HCT116 (cell line): ENCODE results near the gene ACSM4. TPM values are rescaled to one million over a fixed set of nuclear protein-coding genes. Genes with fewer than 3 reads are reported as not detected.

Experiments used
- ATAC-seq: fragments of 200-7000 bp; cut with Tn5 transposase; 2 replicates; pipeline ENCODE4 v1.9.1; 2020; ENCODE audit warnings: mild to moderate bottlenecking, moderate library complexity
- BruUV-seq: library from RNA; stranded (reverse); fragments of 400-500 nt; replicated peaks from 2 replicates; lab custom pipeline; 2021; lab: Mats Ljungman, UMichigan
- CTCF ChIA-PET: fragments of 300-600 bp; sonication (Branson Sonifier 250); formaldehyde crosslinking; loops from one replicate; lab custom pipeline; 2021; ENCODE audit warnings: antibody characterized with exemption; lab: Charles Lee
- POLR2A ChIA-PET: fragments of 300-600, 350-600 bp; sonication (Branson Sonifier 250); formaldehyde crosslinking; loops from one replicate; lab custom pipeline; 2021; ENCODE audit warnings: antibody characterized with exemption; lab: Charles Lee
- RAD21 ChIA-PET, 2 experiments: fragments of 300-600 bp; sonication (Branson Sonifier 250); formaldehyde crosslinking; loops; one replicate each; lab custom pipeline; 2023; ENCODE audit warnings: low total read pairs in 2 of 2; ENCODE audit not compliant: uncharacterized antibody in 2 of 2, unreplicated experiment in 2 of 2, low non-redundant PET in 1 of 2; lab: Charles Lee
- DNase-seq: peaks from one replicate; pipeline ENCODE4 v3.0.0-alpha.2; 2010; ENCODE audit warnings: low read depth, low spot score
- H2AFZ ChIP-seq: fragments of 200-600 bp; shearing (Covaris generic), sonication (generic); 2 replicates; pipeline ENCODE4 v1.6.1; 2017; ENCODE audit warnings: low read depth, mixed run types, mixed read lengths, antibody characterized with exemption, low read length; ENCODE audit not compliant: poor library complexity, severe bottlenecking
- H3K27ac ChIP-seq: 2 replicates; pipeline ENCODE4 v1.5.1; 2012; ENCODE audit warnings: low read depth, low read length
- H3K27me3 ChIP-seq: fragments of 200-600 bp; sonication (generic); 2 replicates; pipeline ENCODE4 v1.6.1; 2016; ENCODE audit warnings: mixed run types, low read length, mixed read lengths; ENCODE audit not compliant: insufficient read depth
- H3K36me3 ChIP-seq, 2 experiments: fragments of 200-500 bp in 1 of 2; fragments of 200-600 bp in 1 of 2; sonication (Bioruptor generic) in 1 of 2; sonication (generic) in 1 of 2; 2 replicates each; pipeline versions ENCODE4 v1.5.1 to v1.6.1; 2014 to 2016; ENCODE audit warnings: low read length in 2 of 2, inconsistent platforms in 1 of 2, mixed read lengths in 1 of 2, mixed run types in 1 of 2; ENCODE audit not compliant: insufficient read depth in 2 of 2, control insufficient read depth in 1 of 2
- H3K4me1 ChIP-seq, 2 experiments: fragments of 200-600 bp in 1 of 2; sonication (generic) in 1 of 2; 2 replicates each; pipeline versions ENCODE4 v1.5.1 to v1.6.1; 2012 to 2017; ENCODE audit warnings: low read length in 2 of 2, inconsistent platforms in 1 of 2, mild to moderate bottlenecking in 1 of 2, mixed read lengths in 1 of 2, mixed run types in 1 of 2, moderate library complexity in 1 of 2; ENCODE audit not compliant: insufficient read depth in 2 of 2, control insufficient read depth in 1 of 2
- H3K4me2 ChIP-seq: fragments of 200-600 bp; sonication (generic); 2 replicates; pipeline ENCODE4 v1.6.1; 2017; ENCODE audit warnings: mixed run types, low read length, mixed read lengths
- H3K4me3 ChIP-seq, 2 experiments: fragments of 200-600 bp in 1 of 2; sonication (generic) in 1 of 2; replicated peaks in 1 of 2; 2 replicates each; pipeline ENCODE4 v1.5.1; 2011 to 2016; ENCODE audit warnings: low read length in 2 of 2, control low read depth in 1 of 2, low read depth in 1 of 2, mild to moderate bottlenecking in 1 of 2, mixed read lengths in 1 of 2, mixed run types in 1 of 2
- H3K79me2 ChIP-seq: fragments of 200-600 bp; sonication (generic); 2 replicates; pipeline ENCODE4 v1.6.1; 2017; ENCODE audit warnings: mild to moderate bottlenecking, mixed run types, low read length, moderate library complexity, mixed read lengths; ENCODE audit not compliant: insufficient read depth
- H3K9ac ChIP-seq: fragments of 200-600 bp; sonication (generic); 2 replicates; pipeline ENCODE4 v1.6.1; 2016; ENCODE audit warnings: low read length, mixed read lengths
- H3K9me2 ChIP-seq: fragments of 200-600 bp; sonication (generic), shearing (Covaris generic); 2 replicates; pipeline ENCODE4 v1.6.1; 2017; ENCODE audit warnings: mixed run types, mild to moderate bottlenecking, moderate library complexity; ENCODE audit not compliant: insufficient read depth
- H3K9me3 ChIP-seq, 2 experiments: fragments of 200-500 bp in 1 of 2; fragments of 200-600 bp in 1 of 2; sonication (Bioruptor generic) in 1 of 2; sonication (generic) in 1 of 2; 2 replicates each; pipeline ENCODE4 v1.6.1; 2014 to 2017; ENCODE audit warnings: low read length in 2 of 2, mixed read lengths in 2 of 2, inconsistent platforms in 1 of 2, low read depth in 1 of 2, mild to moderate bottlenecking in 1 of 2, mixed run types in 1 of 2, moderate library complexity in 1 of 2; ENCODE audit not compliant: control insufficient read depth in 1 of 2, insufficient read depth in 1 of 2
- H4K20me1 ChIP-seq: fragments of 200-600 bp; sonication (generic), shearing (Covaris generic); 2 replicates; pipeline ENCODE4 v1.6.1; 2017; ENCODE audit warnings: mixed run types, mild to moderate bottlenecking, moderate library complexity; ENCODE audit not compliant: insufficient read depth
- CBX3 ChIP-seq: IDR thresholded peaks from 2 replicates; pipeline ENCODE4 v1.6.1; 2012; ENCODE audit warnings: low read depth
- CTCF ChIP-seq, 3 experiments: fragments of 200-600 bp in 1 of 3; sonication (generic) in 1 of 3; IDR thresholded peaks in 2 of 3; conservative IDR thresholded peaks in 1 of 3; 2 replicates each; pipeline ENCODE4 v1.5.1; 2012 to 2017; ENCODE audit warnings: low read depth in 2 of 3, low read length in 2 of 3, antibody characterized with exemption in 1 of 3, borderline replicate concordance in 1 of 3, control low read depth in 1 of 3, mild to moderate bottlenecking in 1 of 3, mixed read lengths in 1 of 3, mixed run types in 1 of 3, moderate library complexity in 1 of 3; ENCODE audit not compliant: insufficient read depth in 1 of 3
- ELF1 ChIP-seq: IDR thresholded peaks from 2 replicates; pipeline ENCODE4 v1.6.1; 2012; ENCODE audit warnings: low read depth, borderline replicate concordance
- JUND ChIP-seq: IDR thresholded peaks from 2 replicates; pipeline ENCODE4 v1.6.1; 2012
- POLR2A ChIP-seq: IDR thresholded peaks from 2 replicates; pipeline ENCODE4 v1.7.0; 2011; ENCODE audit warnings: borderline replicate concordance; ENCODE audit not compliant: insufficient read depth, insufficient read length; ENCODE audit errors: extremely low read depth
- POLR2AphosphoS5 ChIP-seq: IDR thresholded peaks from 2 replicates; pipeline ENCODE4 v1.6.1; 2011; ENCODE audit warnings: mild to moderate bottlenecking, low read depth, low read length, moderate library complexity
- RAD21 ChIP-seq: IDR thresholded peaks from 2 replicates; pipeline ENCODE4 v1.6.1; 2012; ENCODE audit warnings: low read depth, mild to moderate bottlenecking
- SP1 ChIP-seq: IDR thresholded peaks from 2 replicates; pipeline ENCODE4 v1.6.1; 2012; ENCODE audit warnings: low read depth
- ZNF274 ChIP-seq: fragments of 200-500 bp; sonication (Bioruptor generic); IDR thresholded peaks from 2 replicates; pipeline ENCODE4 v1.6.1; 2014; ENCODE audit warnings: mild to moderate bottlenecking, low read depth, low read length, inconsistent platforms
- intact Hi-C: fragments of 100-400 bp; cut with micrococcal nuclease; formaldehyde crosslinking; loops from 2 replicates; pipeline ENCODE4 v1.10.0; 2022
- total RNA-seq: library from RNA; stranded (reverse); gene quantifications from one replicate; pipeline ENCODE4 v1.2.1, GENCODE V29; 2021; ENCODE audit not compliant: unreplicated experiment
- TF ChIP-seq, protein P1 (sequence below): IDR thresholded peaks from 2 replicates; pipeline ENCODE4 v1.6.1; 2012

The ACSM4 gene
- total RNA-seq, 1 experiment from 2014 or later = not detected

GRCh38 chr12:7319930-7320329 is 16.1 kb downstream of the ACSM4 start:
- no peak overlapping the region for H3K4me3 ChIP-seq
- no TSS peak for BruUV-seq
- H3K9ac ChIP-seq = no peak overlapping the region
- ChIA-PET CTCF (interaction anchor here (1.0 to 1.7 kb wide), 2 partner anchors 9 to 23 kb away, joined by 4 to 6 read pairs; no protein-coding TSS in a partner anchor), RAD21 (no interaction called here)
- no peak for ATAC-seq
- no peaks in the 10 kb centered on the region for H3K79me2 ChIP-seq
- no peak overlapping the region for H2AFZ ChIP-seq
- H3K4me2 ChIP-seq = no peak overlapping the region
- no peaks in the 10 kb centered on the region for H3K27me3 ChIP-seq
- no peaks in the 10 kb centered on the region for H3K36me3 ChIP-seq
- TF ChIP-seq SP1 (no peak), ZNF274 (no peak), CBX3 (no peak), RAD21 (peak; percentile 18; the same call in 1 of the 2 replicates)
- TF ChIP-seq, all 23 proteins: peak for 1
- H3K27ac ChIP-seq = no peak overlapping the region
- H3K4me1 ChIP-seq = no peaks in the 10 kb centered on the region
- no peaks in the 10 kb centered on the region for H4K20me1 ChIP-seq
- no peaks in the 10 kb centered on the region for H3K9me2 ChIP-seq
- intact Hi-C loops = loop anchor here (5.0 kb wide), 1 partner anchor 142 kb away; no protein-coding TSS in a partner anchor
- H3K9me3 ChIP-seq = no peaks in the 10 kb centered on the region
- POLR2A ChIA-PET = no interaction called here
- DNase-seq = no peak

- Histone ChIP-seq H3K9me3 (no peaks in the 10 kb centered on the region), H3K4me2 (no peak overlapping the region), H2AFZ (no peak overlapping the region), H3K4me3 (no peak overlapping the region), H3K9me2 (no peaks in the 10 kb centered on the region), H3K9ac (no peak overlapping the region), H3K79me2 (no peaks in the 10 kb centered on the region), H3K27me3 (no peaks in the 10 kb centered on the region), H3K36me3 (no peaks in the 10 kb centered on the region), H3K27ac (no peak overlapping the region), H3K4me1 (no peaks in the 10 kb centered on the region), H4K20me1 (no peaks in the 10 kb centered on the region)
- RAD21 ChIA-PET = no interaction called here
- POLR2A ChIA-PET = no interaction called here
- no TSS peak for BruUV-seq
- ATAC-seq (no peak), DNase-seq (no peak)
- TF ChIP-seq ELF1 (no peak), CTCF (IDR thresholded peaks at IDR 0.05 in 2 of 3, conservative IDR thresholded peaks at IDR 0.05 in 1 of 3; ENCODE audit: borderline replicate concordance in 1 of 3, insufficient read depth in 1 of 3, low read depth in 2 of 3, low read length in 2 of 3) (no peak), POLR2A (no peak), SP1 (no peak), POLR2AphosphoS5 (no peak), JUND (no peak)
- TF ChIP-seq, protein P1, sequence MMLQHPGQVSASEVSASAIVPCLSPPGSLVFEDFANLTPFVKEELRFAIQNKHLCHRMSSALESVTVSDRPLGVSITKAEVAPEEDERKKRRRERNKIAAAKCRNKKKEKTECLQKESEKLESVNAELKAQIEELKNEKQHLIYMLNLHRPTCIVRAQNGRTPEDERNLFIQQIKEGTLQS = no peak
- CTCF ChIA-PET = no interaction called here
- intact Hi-C loops = loop anchor here (5.0 kb wide), 1 partner anchor 141 kb away; no protein-coding TSS in a partner anchor
These were observed 17.8 kb downstream of the ACSM4 start for GRCh38 chr12:7321624-7322023.
